WI38 (cell line): Measurements from ENCODE around the gene C17orf113.

Experiments used
- H3K4me3 ChIP-seq: 2 replicates; pipeline ENCODE4 v1.5.1; 2011; ENCODE audit warnings: low read depth, mild to moderate bottlenecking, control low read depth, low read length
- CTCF ChIP-seq: IDR thresholded peaks from 2 replicates; pipeline ENCODE4 v1.5.1; 2012; ENCODE audit warnings: low read depth, mild to moderate bottlenecking, control low read depth, low read length

Gene C17orf113

GRCh38 chr17:42039794-42040763 is 10.3 kb downstream of the C17orf113 start:
- H3K4me3 ChIP-seq = no peak overlapping the region
- TF ChIP-seq CTCF = no peak

- no peak for TF ChIP-seq CTCF
- no peak overlapping the region for H3K4me3 ChIP-seq
These were observed 12.0 kb downstream of the C17orf113 start for GRCh38 chr17:42038221-42038973.

GRCh38 chr17:42034059-42034458 is 16.3 kb downstream of the C17orf113 start:
- TF ChIP-seq CTCF = no peak
- H3K4me3 ChIP-seq = no peak overlapping the region

GRCh38 chr17:42031584-42031983 is 18.8 kb downstream of the C17orf113 start:
- TF ChIP-seq CTCF = no peak
- no peak overlapping the region for H3K4me3 ChIP-seq

- no peak overlapping the region for H3K4me3 ChIP-seq
- TF ChIP-seq CTCF = no peak
These were observed 21.6 kb downstream of the C17orf113 start for GRCh38 chr17:42028791-42029127.

- no peak overlapping the region for H3K4me3 ChIP-seq
- no peak for TF ChIP-seq CTCF
These were observed 22.2 kb downstream of the C17orf113 start for GRCh38 chr17:42027961-42028790.
